ENCODE data around the gene PPP2R3C.
"Not testable (repeated sequence)": the region's sequence is repeated elsewhere in the genome, so short reads cannot be mapped to it uniquely, and the experiment has no call there.

The PPP2R3C gene

DNA sequence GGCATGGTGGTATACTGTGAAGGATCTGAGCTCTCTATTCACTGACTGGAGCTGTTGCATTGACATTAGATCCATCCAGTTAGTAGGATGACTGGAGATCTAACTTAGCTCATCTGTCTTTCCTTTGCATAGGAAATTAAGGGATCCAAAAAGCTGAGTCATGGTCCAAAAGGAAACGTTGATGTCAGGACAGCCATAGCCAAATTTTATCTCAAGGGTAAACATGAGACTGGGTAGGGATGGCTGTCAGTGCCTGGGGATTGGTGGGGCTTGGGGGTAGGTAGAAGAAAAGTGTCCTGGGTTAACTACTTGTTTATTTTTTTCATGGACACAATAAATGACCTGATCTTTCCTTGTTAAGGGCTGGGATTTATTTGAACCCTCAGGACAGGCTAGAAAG lies 71.1 kb downstream of the PPP2R3C start:
- no peak for DNase-seq

- DNase-seq: no peak
Measured at GRCh38 chr14:35047976-35048513, 73.7 kb downstream of the PPP2R3C start.

GRCh38 chr14:35046751-35047536 lies 74.8 kb downstream of the PPP2R3C start:
- DNase-seq: no peak

DNA sequence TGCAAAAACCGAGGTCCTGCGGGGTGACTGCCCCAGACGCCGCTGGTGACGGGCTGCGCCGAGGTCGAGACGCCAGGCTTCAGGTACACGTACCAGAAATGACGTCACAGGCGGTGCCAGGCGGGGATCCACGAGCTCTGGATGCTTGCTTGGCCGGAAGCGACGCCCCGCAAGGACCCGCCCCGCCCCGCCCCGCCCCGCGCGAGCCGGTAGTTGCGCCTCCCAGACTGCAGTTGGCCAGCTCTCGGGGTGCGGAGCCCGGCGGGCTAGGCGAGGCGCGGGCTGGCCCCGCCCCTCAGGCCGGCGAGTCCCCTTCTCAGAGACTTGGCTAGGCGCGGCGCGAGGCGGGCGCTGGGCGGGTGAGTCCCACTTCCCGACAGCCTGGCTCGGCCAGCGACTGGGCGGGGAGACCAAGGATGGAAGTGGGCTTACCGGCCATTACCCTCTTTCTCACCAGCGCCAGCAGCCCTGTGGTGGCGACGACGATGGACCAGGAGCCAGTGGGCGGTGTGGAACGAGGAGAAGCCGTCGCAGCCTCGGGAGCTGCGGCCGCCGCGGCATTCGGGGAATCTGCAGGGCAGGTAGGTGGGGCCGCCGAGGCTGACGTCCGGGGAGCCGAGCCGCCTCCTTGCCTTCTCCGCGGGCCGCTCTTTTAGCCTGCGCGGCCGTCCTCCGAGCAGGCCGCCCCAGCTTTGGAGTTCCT lies 75.6 kb downstream of the PPP2R3C start, which contains the start of gene FAM177A1:
Gene FAM177A1 (plus strand): TSS at position 225 of the 703 bp plus-strand sequence. CDS start 192 bp downstream, at position 417.
- peak; percentile 98 for DNase-seq

DNA sequence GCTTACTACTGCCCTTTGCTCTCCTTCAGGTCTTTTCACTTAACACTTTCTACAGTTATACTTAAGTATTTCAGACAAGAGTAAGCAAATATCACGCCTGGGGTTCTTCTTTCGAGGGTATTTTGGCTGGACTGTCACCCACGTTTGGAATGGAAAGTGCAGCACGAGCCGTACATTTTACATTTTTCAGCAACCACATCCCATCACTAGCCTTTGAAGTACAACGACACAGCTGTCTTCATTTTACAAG lies 76.1 kb downstream of the PPP2R3C start:
- no peak for DNase-seq

- DNase-seq: no peak
Measured at GRCh38 chr14:35044939-35045797, 76.6 kb downstream of the PPP2R3C start.

- no peak for DNase-seq
Measured at GRCh38 chr14:35043046-35043445, 78.7 kb downstream of the PPP2R3C start.

GRCh38 chr14:35042632-35043031 lies 79.2 kb downstream of the PPP2R3C start:
- no peak for DNase-seq

DNA sequence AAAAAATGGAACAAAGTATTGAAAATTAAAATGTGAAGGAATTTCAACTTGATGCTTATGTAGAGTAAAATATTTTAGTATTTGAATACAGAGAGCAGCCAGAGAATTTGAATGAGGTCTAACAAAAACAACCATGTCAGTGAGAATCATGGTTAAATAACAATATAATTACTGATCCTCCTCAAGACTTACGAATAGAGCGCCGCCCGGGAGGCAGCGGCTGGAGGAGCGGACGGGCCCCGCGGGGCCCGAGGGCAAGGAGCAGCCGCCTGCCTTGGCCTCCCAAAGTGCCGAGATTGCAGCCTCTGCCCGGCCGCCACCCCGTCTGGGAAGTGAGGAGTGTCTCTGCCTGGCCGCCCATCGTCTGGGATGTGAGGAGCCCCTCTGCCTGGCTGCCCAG lies 83.5 kb downstream of the PPP2R3C start:
- not testable (repeated sequence) for DNase-seq
